Measurements from ENCODE around the gene ZNF143. TPM values are rescaled to one million over a fixed set of nuclear protein-coding genes. Genes with fewer than 3 reads are reported as not detected.

The ZNF143 gene
- total RNA-seq, 1 donor from 2014 or later: 16.6 TPM

DNA sequence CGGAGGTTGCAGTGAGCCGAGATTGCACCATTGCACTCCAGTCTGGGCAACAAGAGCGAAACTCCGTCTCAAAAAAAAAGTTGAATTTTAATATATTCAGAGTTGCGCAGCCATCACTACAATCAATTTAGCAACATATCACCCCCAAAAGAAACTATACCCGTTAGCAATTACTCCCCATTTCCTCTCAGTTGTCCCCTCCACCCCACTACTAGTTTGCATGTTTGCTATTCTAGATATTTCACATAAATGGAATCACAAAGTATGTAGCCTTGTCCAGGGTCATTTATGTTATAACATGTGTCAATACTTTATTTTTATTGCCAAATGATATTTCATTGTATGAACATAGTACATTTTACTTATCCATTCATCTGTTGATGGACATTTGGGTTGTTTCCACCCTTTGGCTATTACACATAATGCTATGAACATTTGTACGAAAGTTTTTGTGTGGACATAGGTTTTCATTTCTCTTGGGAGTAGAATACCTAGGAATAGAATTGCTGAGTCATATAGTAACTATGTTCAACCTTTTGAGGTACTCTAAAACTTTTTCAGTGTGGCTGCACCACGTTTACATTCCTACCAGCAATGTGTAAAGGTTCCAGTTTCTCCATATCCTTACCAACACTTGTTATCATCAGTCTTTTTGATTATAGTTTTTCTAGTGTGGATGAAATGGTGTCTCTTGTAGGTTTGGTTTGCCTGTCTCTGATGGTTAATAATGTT, 2.2 kb downstream of the ZNF143 start:
- Mint-ChIP-seq H3K27ac (ENCODE audit: unreplicated experiment) (peak overlapping the region; percentile 52), H3K4me3 (ENCODE audit: unreplicated experiment) (peak overlapping the region; percentile 44), H3K4me1 (ENCODE audit: low read depth) (peaks cover 22% of the 10 kb centered on the region), H3K27me3 (ENCODE audit: low read depth) (no peaks in the 10 kb centered on the region), H3K36me3 (ENCODE audit: low read depth) (peaks cover 4% of the 10 kb centered on the region), H3K9me3 (ENCODE audit: low read depth) (peaks cover 5% of the 10 kb centered on the region)
- DNase-seq (ENCODE audit: low spot score): no peak
- TF ChIP-seq, protein P1, sequence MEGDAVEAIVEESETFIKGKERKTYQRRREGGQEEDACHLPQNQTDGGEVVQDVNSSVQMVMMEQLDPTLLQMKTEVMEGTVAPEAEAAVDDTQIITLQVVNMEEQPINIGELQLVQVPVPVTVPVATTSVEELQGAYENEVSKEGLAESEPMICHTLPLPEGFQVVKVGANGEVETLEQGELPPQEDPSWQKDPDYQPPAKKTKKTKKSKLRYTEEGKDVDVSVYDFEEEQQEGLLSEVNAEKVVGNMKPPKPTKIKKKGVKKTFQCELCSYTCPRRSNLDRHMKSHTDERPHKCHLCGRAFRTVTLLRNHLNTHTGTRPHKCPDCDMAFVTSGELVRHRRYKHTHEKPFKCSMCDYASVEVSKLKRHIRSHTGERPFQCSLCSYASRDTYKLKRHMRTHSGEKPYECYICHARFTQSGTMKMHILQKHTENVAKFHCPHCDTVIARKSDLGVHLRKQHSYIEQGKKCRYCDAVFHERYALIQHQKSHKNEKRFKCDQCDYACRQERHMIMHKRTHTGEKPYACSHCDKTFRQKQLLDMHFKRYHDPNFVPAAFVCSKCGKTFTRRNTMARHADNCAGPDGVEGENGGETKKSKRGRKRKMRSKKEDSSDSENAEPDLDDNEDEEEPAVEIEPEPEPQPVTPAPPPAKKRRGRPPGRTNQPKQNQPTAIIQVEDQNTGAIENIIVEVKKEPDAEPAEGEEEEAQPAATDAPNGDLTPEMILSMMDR (IDR thresholded peaks at IDR 0.05): no peak

DNA sequence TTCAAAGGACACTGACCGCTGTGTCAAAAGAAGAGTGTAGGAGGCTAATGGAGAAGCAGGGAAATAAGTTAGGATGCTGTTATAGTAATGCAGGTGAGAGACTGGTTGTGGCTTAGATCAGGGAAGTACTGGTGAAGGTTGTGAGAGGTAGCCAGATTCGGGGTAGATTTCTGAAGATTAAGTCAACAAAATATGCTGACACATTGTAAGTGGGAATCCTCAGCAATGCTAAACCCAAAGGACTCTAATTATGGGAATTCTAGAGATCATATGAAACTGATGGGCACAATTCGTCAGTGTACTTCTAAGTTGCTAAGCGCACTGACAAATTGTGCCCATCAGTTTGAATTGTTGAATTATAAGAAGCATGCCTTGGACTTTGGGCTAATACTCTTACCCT, 10.0 kb downstream of the ZNF143 start:
- H3K27ac Mint-ChIP-seq (ENCODE audit: unreplicated experiment): no peak overlapping the region
- no peaks in the 10 kb centered on the region for H3K9me3 Mint-ChIP-seq (ENCODE audit: low read depth)
- no peaks in the 10 kb centered on the region for H3K4me1 Mint-ChIP-seq (ENCODE audit: low read depth)

DNA sequence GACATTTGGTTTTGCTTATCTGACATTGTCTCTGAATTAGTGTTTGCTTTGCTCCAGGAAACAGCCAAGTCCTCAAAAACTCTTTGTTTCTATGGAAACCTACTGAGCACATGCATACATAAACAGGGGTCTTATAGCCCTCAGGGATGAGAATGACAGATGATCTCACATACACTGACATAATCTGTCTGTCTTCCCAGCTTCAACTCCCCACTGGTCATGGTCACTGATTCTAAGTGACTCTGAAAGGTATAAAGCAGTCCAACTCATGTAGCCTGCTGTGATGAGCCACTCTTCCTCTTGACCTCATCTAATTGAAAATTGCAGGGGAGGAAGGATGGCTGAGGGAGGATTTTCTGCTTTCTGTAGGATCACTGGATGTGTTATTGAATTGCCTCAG, 12.6 kb downstream of the ZNF143 start:
- no peaks in the 10 kb centered on the region for H3K9me3 Mint-ChIP-seq (ENCODE audit: low read depth)
- H3K4me3 Mint-ChIP-seq (ENCODE audit: unreplicated experiment): no peak overlapping the region
- TF ChIP-seq, protein P1 (IDR thresholded peaks at IDR 0.05): no peak
- no peak for DNase-seq (ENCODE audit: low spot score)
- no peak overlapping the region for H3K27ac Mint-ChIP-seq (ENCODE audit: unreplicated experiment)
- H3K4me1 Mint-ChIP-seq (ENCODE audit: low read depth): no peaks in the 10 kb centered on the region
- no peaks in the 10 kb centered on the region for H3K27me3 Mint-ChIP-seq (ENCODE audit: low read depth)
- peaks cover 14% of the 10 kb centered on the region for H3K36me3 Mint-ChIP-seq (ENCODE audit: low read depth)

More for the DNA sequence above, 10.0 kb downstream of the ZNF143 start:
- H3K4me3 Mint-ChIP-seq (ENCODE audit: unreplicated experiment): no peak overlapping the region
- TF ChIP-seq, protein P1 (IDR thresholded peaks at IDR 0.05): no peak
- H3K36me3 Mint-ChIP-seq (ENCODE audit: low read depth): peaks cover 12% of the 10 kb centered on the region
- no peaks in the 10 kb centered on the region for H3K27me3 Mint-ChIP-seq (ENCODE audit: low read depth)
- no peak for DNase-seq (ENCODE audit: low spot score)

DNA sequence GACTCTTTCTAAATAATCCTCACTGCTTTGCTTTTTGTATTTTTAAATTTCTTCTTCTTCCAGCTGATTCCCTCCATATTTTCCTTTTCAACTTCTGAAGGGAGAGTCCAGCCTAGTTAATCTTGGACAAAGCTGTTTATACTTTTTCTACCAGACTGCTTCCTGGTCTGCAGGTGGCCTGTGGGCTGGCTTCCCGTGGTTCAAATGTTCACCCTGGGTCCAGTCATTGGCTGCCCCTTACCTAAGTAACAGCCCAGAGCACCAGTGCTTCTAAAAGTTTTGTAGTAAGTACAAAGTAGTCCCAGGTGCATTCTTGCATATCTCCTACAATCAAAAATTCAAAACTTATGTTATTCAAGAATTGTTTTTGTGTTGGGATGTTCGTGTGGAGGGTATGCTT, 19.1 kb downstream of the ZNF143 start:
- DNase-seq (ENCODE audit: low spot score): no peak
- Mint-ChIP-seq H3K27me3 (ENCODE audit: low read depth) (no peaks in the 10 kb centered on the region), H3K36me3 (ENCODE audit: low read depth) (peaks cover 9% of the 10 kb centered on the region), H3K9me3 (ENCODE audit: low read depth) (no peaks in the 10 kb centered on the region), H3K4me3 (ENCODE audit: unreplicated experiment) (no peak overlapping the region), H3K27ac (ENCODE audit: unreplicated experiment) (no peak overlapping the region), H3K4me1 (ENCODE audit: low read depth) (no peaks in the 10 kb centered on the region)
- TF ChIP-seq, protein P1 (IDR thresholded peaks at IDR 0.05): no peak

DNA sequence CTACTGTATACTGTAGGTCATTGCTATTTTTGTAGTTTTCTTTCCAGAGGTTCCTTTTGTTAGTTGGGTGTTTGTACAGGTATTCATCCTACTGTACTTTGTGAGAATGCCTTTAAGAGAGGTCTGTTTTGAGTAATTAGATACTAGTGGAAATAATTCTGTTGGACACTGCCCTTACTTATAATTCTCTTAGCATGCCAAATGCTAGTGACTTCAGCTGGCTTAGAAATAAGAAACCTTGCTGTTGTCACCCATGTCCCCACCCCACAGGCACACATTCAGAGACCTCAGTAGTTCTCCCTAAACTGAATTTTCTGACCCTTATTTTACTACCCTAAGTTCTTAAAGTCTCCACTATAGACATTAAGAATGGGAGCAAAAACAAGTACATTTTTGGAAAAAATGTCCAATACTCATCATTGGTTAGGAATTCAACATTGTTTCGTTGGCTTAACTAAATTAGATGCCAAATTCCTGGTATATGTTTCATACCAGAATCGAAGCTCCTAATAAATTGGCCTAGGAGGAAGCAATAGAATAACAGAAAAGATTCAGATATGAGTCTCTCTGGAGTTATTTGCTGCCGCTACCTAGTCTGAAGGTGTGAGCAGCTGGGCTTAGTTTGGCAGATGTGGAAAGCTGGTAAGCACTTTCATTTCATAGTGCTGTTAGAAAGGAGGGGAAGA, 28.4 kb downstream of the ZNF143 start:
- DNase-seq (ENCODE audit: low spot score): no peak
- peak overlapping the region; percentile 48 for H3K4me3 Mint-ChIP-seq (ENCODE audit: unreplicated experiment)
- H3K9me3 Mint-ChIP-seq (ENCODE audit: low read depth): no peaks in the 10 kb centered on the region
- peaks cover 6% of the 10 kb centered on the region for H3K36me3 Mint-ChIP-seq (ENCODE audit: low read depth)
- H3K4me1 Mint-ChIP-seq (ENCODE audit: low read depth): peaks cover 20% of the 10 kb centered on the region
- TF ChIP-seq, protein P1 (IDR thresholded peaks at IDR 0.05): no peak
- H3K27ac Mint-ChIP-seq (ENCODE audit: unreplicated experiment): peak overlapping the region; percentile 82
- no peaks in the 10 kb centered on the region for H3K27me3 Mint-ChIP-seq (ENCODE audit: low read depth)

Data from chondrocyte (in vitro differentiated cells).